Smooth muscle cell (in vitro differentiated cells): ENCODE results near the gene CBR4. TPM values are rescaled to one million over a fixed set of nuclear protein-coding genes. Genes with fewer than 3 reads are reported as not detected.
"Not testable (repeated sequence)": the region's sequence is repeated elsewhere in the genome, so short reads cannot be mapped to it uniquely, and the experiment has no call there.

ENCODE experiments used
- DNase-seq: peaks from one replicate; lab custom pipeline; 2025; ENCODE audit not compliant: unreplicated experiment; lab: John Stamatoyannopoulos, UW
- H2AFZ ChIP-seq: fragments of 200-600 bp; sonication (generic); 2 replicates; pipeline ENCODE4 v1.6.0; 2016; ENCODE audit warnings: antibody characterized with exemption, low read depth, mild to moderate bottlenecking
- H3F3A ChIP-seq: fragments of 200-600 bp; sonication (generic); 2 replicates; pipeline ENCODE4 v1.6.0; 2017; ENCODE audit warnings: antibody characterized with exemption, low read depth
- H3K27ac ChIP-seq: fragments of 200-600 bp; sonication (generic); 2 replicates; pipeline ENCODE4 v1.5.1; 2016; ENCODE audit warnings: low read depth, mild to moderate bottlenecking
- H3K27me3 ChIP-seq: fragments of 200-600 bp; sonication (generic); 2 replicates; pipeline ENCODE4 v1.6.1; 2016; ENCODE audit warnings: low read depth, mild to moderate bottlenecking
- H3K36me3 ChIP-seq: fragments of 200-600 bp; sonication (generic); 2 replicates; pipeline ENCODE4 v1.5.1; 2016; ENCODE audit warnings: low read depth
- H3K4me1 ChIP-seq: fragments of 200-600 bp; sonication (generic); 2 replicates; pipeline ENCODE4 v1.5.1; 2016; ENCODE audit warnings: low read depth
- H3K4me2 ChIP-seq: fragments of 200-600 bp; sonication (generic); 2 replicates; pipeline ENCODE4 v1.6.0; 2016; ENCODE audit warnings: mild to moderate bottlenecking
- H3K4me3 ChIP-seq: fragments of 200-600 bp; sonication (generic); 2 replicates; pipeline ENCODE4 v1.5.1; 2016; ENCODE audit warnings: mild to moderate bottlenecking
- H3K79me2 ChIP-seq: fragments of 200-600 bp; sonication (generic); 2 replicates; pipeline ENCODE4 v1.6.0; 2016; ENCODE audit warnings: low read depth, mild to moderate bottlenecking
- H3K9ac ChIP-seq: fragments of 200-600 bp; sonication (generic); 2 replicates; pipeline ENCODE4 v1.6.0; 2016; ENCODE audit warnings: low read depth
- H3K9me3 ChIP-seq: fragments of 200-600 bp; sonication (generic); replicated peaks from 2 replicates; pipeline ENCODE4 v1.5.1; 2016; ENCODE audit warnings: low read depth
- H4K20me1 ChIP-seq: fragments of 200-600 bp; sonication (generic); 2 replicates; pipeline ENCODE4 v1.6.0; 2016; ENCODE audit warnings: low read depth
- CTCF ChIP-seq: fragments of 200-600 bp; sonication (generic); IDR thresholded peaks from 2 replicates; pipeline ENCODE4 v1.5.1; 2017; ENCODE audit warnings: borderline replicate concordance, mild to moderate bottlenecking, antibody characterized with exemption; ENCODE audit not compliant: insufficient read depth, poor library complexity, severe bottlenecking
- WGBS: methylation state at CpG from one replicate; pipeline ENCODE4 v1.1.7; 2016; ENCODE audit warnings: low lambda C conversion rate; 5-methylcytosine and 5-hydroxymethylcytosine counted together
- polyA plus RNA-seq: library from polyadenylated mRNA; unstranded; fragments of >200 nt; fragmentation: Nextera tagmentation; extraction: Ambion mirVana; gene quantifications from 2 replicates; pipeline ENCODE4 v1.2.1, GENCODE V29; 2016
- total RNA-seq: library from RNA; depleted of rRNA; stranded (reverse); fragments of >200 nt; gene quantifications from 2 replicates; pipeline ENCODE4 v1.2.3, GENCODE V29; 2014

CBR4 gene
- total and polyA plus RNA-seq, 2 experiments from 2014 or later = 7.6 to 14.5 TPM

GRCh38 chr4:168994958-168995357 is 15.1 kb downstream of the CBR4 start:
- Histone ChIP-seq H3K4me2 (no peak overlapping the region), H3K4me3 (no peak overlapping the region), H3K27ac (no peak overlapping the region), H3K9me3 (no peaks in the 10 kb centered on the region), H3K9ac (no peak overlapping the region), H4K20me1 (peaks cover 24% of the 10 kb centered on the region), H3K79me2 (peaks cover 5% of the 10 kb centered on the region), H3F3A (peaks cover 14% of the 10 kb centered on the region), H3K36me3 (no peaks in the 10 kb centered on the region), H3K27me3 (no peaks in the 10 kb centered on the region), H2AFZ (no peak overlapping the region), H3K4me1 (peaks cover 8% of the 10 kb centered on the region)
- no peak for DNase-seq
- 84% methylated on average over 4 of the region's 4 CpGs for WGBS
- TF ChIP-seq CTCF = no peak

GRCh38 chr4:168993714-168994510 is 16.1 kb downstream of the CBR4 start:
- H3K9ac ChIP-seq = peak overlapping the region; percentile 52
- 38% methylated on average over 13 of the region's 13 CpGs for WGBS
- no peak overlapping the region for H3K4me3 ChIP-seq
- peaks cover 14% of the 10 kb centered on the region for H3F3A ChIP-seq
- peak overlapping the region; percentile 66 for H3K4me2 ChIP-seq
- peaks cover 5% of the 10 kb centered on the region for H3K79me2 ChIP-seq
- H3K36me3 ChIP-seq = no peaks in the 10 kb centered on the region
- peak overlapping the region; percentile 90 for H3K27ac ChIP-seq
- no peaks in the 10 kb centered on the region for H3K27me3 ChIP-seq
- DNase-seq = no peak
- H3K9me3 ChIP-seq = no peaks in the 10 kb centered on the region
- H2AFZ ChIP-seq = no peak overlapping the region
- TF ChIP-seq CTCF = no peak
- peaks cover 8% of the 10 kb centered on the region for H3K4me1 ChIP-seq
- H4K20me1 ChIP-seq = peaks cover 24% of the 10 kb centered on the region

GRCh38 chr4:168992952-168993482 is 17.0 kb downstream of the CBR4 start:
- not testable (repeated sequence) for H3K27me3 ChIP-seq, H3K4me1 ChIP-seq, H3K4me3 ChIP-seq, H3K79me2 ChIP-seq, H3K9me3 ChIP-seq, H2AFZ ChIP-seq, H3K36me3 ChIP-seq, DNase-seq
- Histone ChIP-seq H3K9ac (peak overlapping the region; percentile 52), H3K4me2 (peak overlapping the region; percentile 54), H3K27ac (peak overlapping the region; percentile 90), H4K20me1 (peaks cover 24% of the 10 kb centered on the region), H3F3A (peaks cover 14% of the 10 kb centered on the region)
- WGBS = 42% methylated on average over 7 of the region's 7 CpGs

- Histone ChIP-seq H3K36me3 (peaks cover 26% of the 10 kb centered on the region), H3F3A (no peaks in the 10 kb centered on the region), H3K27me3 (no peaks in the 10 kb centered on the region), H3K27ac (no peak overlapping the region), H3K9me3 (peaks cover 26% of the 10 kb centered on the region), H3K4me3 (no peak overlapping the region), H3K4me1 (no peaks in the 10 kb centered on the region), H3K79me2 (peaks cover 2% of the 10 kb centered on the region), H2AFZ (no peak overlapping the region), H4K20me1 (no peaks in the 10 kb centered on the region), H3K9ac (no peak overlapping the region), H3K4me2 (no peak overlapping the region)
- DNase-seq = no peak
- TF ChIP-seq CTCF = no peak
- WGBS = 100% methylated on average over 1 of the region's 1 CpG
Observed at GRCh38 chr4:168981942-168982341, 28.1 kb downstream of the CBR4 start.
